ENCODE results near the gene INPP5F.

Gene INPP5F

GRCh38 chr10:119689016-119689580 is 36.8 kb upstream of the INPP5F start:
- no peaks in the 10 kb centered on the region for H3K36me3 ChIP-seq (ENCODE audit: low read length)
- H3K4me3 ChIP-seq (ENCODE audit: insufficient read depth, low read length, poor library complexity, severe bottlenecking), result no peak overlapping the region
- TF ChIP-seq EZH2phosphoT487 (conservative IDR thresholded peaks at IDR 0.05; ENCODE audit: low read length), result no peak
- H3K79me2 ChIP-seq (ENCODE audit: insufficient read depth, low read length), result no peaks in the 10 kb centered on the region
- no peak overlapping the region for H3K4me2 ChIP-seq (ENCODE audit: low read depth, low read length, poor library complexity, severe bottlenecking)
- H2AFZ ChIP-seq (ENCODE audit: low read depth, low read length, severe bottlenecking), result no peak overlapping the region
- no peak overlapping the region for H3K9ac ChIP-seq (ENCODE audit: low read length)
- no peaks in the 10 kb centered on the region for H3K9me3 ChIP-seq (ENCODE audit: insufficient read depth, low read length)
- H3F3A ChIP-seq (ENCODE audit: insufficient read depth), result no peaks in the 10 kb centered on the region
- no peak overlapping the region for H3K27ac ChIP-seq (ENCODE audit: low read depth, low read length)
- H3K9me2 ChIP-seq (replicated peaks; ENCODE audit: insufficient read depth, low read length), result no peaks in the 10 kb centered on the region
- H3K27me3 ChIP-seq (ENCODE audit: low read length), result no peaks in the 10 kb centered on the region
- H4K20me1 ChIP-seq (ENCODE audit: low read depth, low read length), result no peaks in the 10 kb centered on the region

GRCh38 chr10:119691726-119692125 is 34.1 kb upstream of the INPP5F start:
- Histone ChIP-seq H2AFZ (ENCODE audit: low read depth, low read length, severe bottlenecking) (no peak overlapping the region), H3K4me2 (ENCODE audit: low read depth, low read length, poor library complexity, severe bottlenecking) (no peak overlapping the region), H3K36me3 (ENCODE audit: low read length) (no peaks in the 10 kb centered on the region), H3K79me2 (ENCODE audit: insufficient read depth, low read length) (no peaks in the 10 kb centered on the region), H3K9me3 (ENCODE audit: insufficient read depth, low read length) (no peaks in the 10 kb centered on the region), H3K9me2 (replicated peaks; ENCODE audit: insufficient read depth, low read length) (no peaks in the 10 kb centered on the region), H3K27ac (ENCODE audit: low read depth, low read length) (no peak overlapping the region), H3F3A (ENCODE audit: insufficient read depth) (no peaks in the 10 kb centered on the region), H3K4me3 (ENCODE audit: insufficient read depth, low read length, poor library complexity, severe bottlenecking) (no peak overlapping the region), H3K9ac (ENCODE audit: low read length) (no peak overlapping the region), H3K27me3 (ENCODE audit: low read length) (no peaks in the 10 kb centered on the region), H4K20me1 (ENCODE audit: low read depth, low read length) (no peaks in the 10 kb centered on the region)
- no peak for TF ChIP-seq EZH2phosphoT487 (conservative IDR thresholded peaks at IDR 0.05; ENCODE audit: low read length)
- no peak for TF ChIP-seq CTCF (IDR thresholded peaks at IDR 0.05; ENCODE audit: insufficient read depth, low read length, poor library complexity, severe bottlenecking)

- no peak overlapping the region for H3K4me3 ChIP-seq (ENCODE audit: insufficient read depth, low read length, poor library complexity, severe bottlenecking)
- no peak for TF ChIP-seq EZH2phosphoT487 (conservative IDR thresholded peaks at IDR 0.05; ENCODE audit: low read length)
- TF ChIP-seq CTCF (IDR thresholded peaks at IDR 0.05; ENCODE audit: insufficient read depth, low read length, poor library complexity, severe bottlenecking), result no peak
- no peaks in the 10 kb centered on the region for H3K36me3 ChIP-seq (ENCODE audit: low read length)
- no peaks in the 10 kb centered on the region for H3K79me2 ChIP-seq (ENCODE audit: insufficient read depth, low read length)
- H3K27ac ChIP-seq (ENCODE audit: low read depth, low read length), result no peak overlapping the region
- no peaks in the 10 kb centered on the region for H3F3A ChIP-seq (ENCODE audit: insufficient read depth)
- no peak overlapping the region for H3K4me2 ChIP-seq (ENCODE audit: low read depth, low read length, poor library complexity, severe bottlenecking)
- no peaks in the 10 kb centered on the region for H3K27me3 ChIP-seq (ENCODE audit: low read length)
- no peaks in the 10 kb centered on the region for H3K9me2 ChIP-seq (replicated peaks; ENCODE audit: insufficient read depth, low read length)
- H2AFZ ChIP-seq (ENCODE audit: low read depth, low read length, severe bottlenecking), result no peak overlapping the region
- no peak overlapping the region for H3K9ac ChIP-seq (ENCODE audit: low read length)
- H3K9me3 ChIP-seq (ENCODE audit: insufficient read depth, low read length), result no peaks in the 10 kb centered on the region
- H4K20me1 ChIP-seq (ENCODE audit: low read depth, low read length), result no peaks in the 10 kb centered on the region
Observed at GRCh38 chr10:119693262-119693957, 32.4 kb upstream of the INPP5F start.

GRCh38 chr10:119694608-119695007 is 31.2 kb upstream of the INPP5F start:
- no peak overlapping the region for H3K4me3 ChIP-seq (ENCODE audit: insufficient read depth, low read length, poor library complexity, severe bottlenecking)
- no peaks in the 10 kb centered on the region; the same call in 1 of the 2 replicates for H3F3A ChIP-seq (ENCODE audit: insufficient read depth)
- H3K27me3 ChIP-seq (ENCODE audit: low read length), result no peaks in the 10 kb centered on the region
- no peak for TF ChIP-seq CTCF (IDR thresholded peaks at IDR 0.05; ENCODE audit: insufficient read depth, low read length, poor library complexity, severe bottlenecking)
- TF ChIP-seq EZH2phosphoT487 (conservative IDR thresholded peaks at IDR 0.05; ENCODE audit: low read length), result no peak
- no peaks in the 10 kb centered on the region for H3K79me2 ChIP-seq (ENCODE audit: insufficient read depth, low read length)
- H3K27ac ChIP-seq (ENCODE audit: low read depth, low read length), result no peak overlapping the region
- H3K36me3 ChIP-seq (ENCODE audit: low read length), result no peaks in the 10 kb centered on the region
- H3K4me2 ChIP-seq (ENCODE audit: low read depth, low read length, poor library complexity, severe bottlenecking), result no peak overlapping the region
- H3K9me3 ChIP-seq (ENCODE audit: insufficient read depth, low read length), result no peaks in the 10 kb centered on the region
- no peaks in the 10 kb centered on the region for H3K9me2 ChIP-seq (replicated peaks; ENCODE audit: insufficient read depth, low read length)
- H4K20me1 ChIP-seq (ENCODE audit: low read depth, low read length), result no peaks in the 10 kb centered on the region
- H2AFZ ChIP-seq (ENCODE audit: low read depth, low read length, severe bottlenecking), result no peak overlapping the region
- no peak overlapping the region for H3K9ac ChIP-seq (ENCODE audit: low read length)

Measured in SU-DHL-6 (cell line).